Progenitor cell of endocrine pancreas (in vitro differentiated cells): ENCODE results near the gene ANAPC10. TPM values are rescaled to one million over a fixed set of nuclear protein-coding genes. Genes with fewer than 3 reads are reported as not detected.

Source experiments
- DNase-seq: peaks from one replicate; pipeline ENCODE4 v3.0.0; 2021; ENCODE audit warnings: low spot score; ENCODE audit not compliant: unreplicated experiment
- H3K27ac Mint-ChIP-seq: 2 replicates; pipeline ENCODE4 v1.8.0; 2021; ENCODE audit warnings: mild to moderate bottlenecking, moderate library complexity, mixed read lengths
- H3K27me3 Mint-ChIP-seq: 2 replicates; pipeline ENCODE4 v1.8.0; 2021; ENCODE audit warnings: mixed read lengths
- H3K36me3 Mint-ChIP-seq: 2 replicates; pipeline ENCODE4 v1.8.0; 2022; ENCODE audit warnings: mixed read lengths; ENCODE audit not compliant: insufficient read depth
- H3K4me1 Mint-ChIP-seq: 2 replicates; pipeline ENCODE4 v1.8.0; 2021; ENCODE audit warnings: low read depth, mixed read lengths
- H3K4me3 Mint-ChIP-seq: 2 replicates; pipeline ENCODE4 v1.8.0; 2021; ENCODE audit warnings: low read depth, mild to moderate bottlenecking, moderate library complexity, mixed read lengths
- H3K9me3 Mint-ChIP-seq: 2 replicates; pipeline ENCODE4 v1.8.0; 2021; ENCODE audit warnings: low read depth, mixed read lengths
- total RNA-seq: library from RNA; stranded (reverse); gene quantifications from 2 replicates; pipeline ENCODE4 v1.2.1, GENCODE V29; 2021
- TF ChIP-seq, protein P1 (sequence below): fragments of 200-600 bp; sonication (generic); IDR thresholded peaks from one replicate; pipeline ENCODE4 v1.5.0; 2021; ENCODE audit warnings: antibody characterized with exemption, mild to moderate bottlenecking; ENCODE audit not compliant: unreplicated experiment

The ANAPC10 gene
- total RNA-seq, 1 donor from 2014 or later: 22.5 TPM

DNA sequence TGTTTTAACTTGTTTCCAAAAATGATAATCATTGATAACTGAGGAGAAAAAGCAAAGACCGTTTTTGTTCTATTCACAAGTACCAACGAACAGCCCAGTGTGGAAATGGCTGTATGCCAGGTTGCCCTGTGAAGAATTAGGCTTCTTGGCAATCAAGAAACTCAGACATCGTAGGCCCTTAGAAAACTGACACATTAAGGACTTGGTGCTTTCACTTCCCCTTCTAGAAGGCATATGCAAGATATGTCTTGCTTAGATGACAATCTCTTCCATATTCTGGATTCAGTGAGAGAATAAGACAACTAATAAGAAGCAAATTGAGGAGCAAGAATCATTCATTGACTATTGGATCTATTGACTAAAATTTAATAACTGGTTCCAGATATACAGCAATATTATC lies 56.6 kb downstream of the ANAPC10 start:
- Mint-ChIP-seq H3K9me3 (no peaks in the 10 kb centered on the region), H3K27ac (no peak overlapping the region), H3K4me1 (no peaks in the 10 kb centered on the region), H3K36me3 (peaks cover 2% of the 10 kb centered on the region), H3K27me3 (no peaks in the 10 kb centered on the region), H3K4me3 (no peak overlapping the region)
- DNase-seq: no peak
- TF ChIP-seq, protein P1, sequence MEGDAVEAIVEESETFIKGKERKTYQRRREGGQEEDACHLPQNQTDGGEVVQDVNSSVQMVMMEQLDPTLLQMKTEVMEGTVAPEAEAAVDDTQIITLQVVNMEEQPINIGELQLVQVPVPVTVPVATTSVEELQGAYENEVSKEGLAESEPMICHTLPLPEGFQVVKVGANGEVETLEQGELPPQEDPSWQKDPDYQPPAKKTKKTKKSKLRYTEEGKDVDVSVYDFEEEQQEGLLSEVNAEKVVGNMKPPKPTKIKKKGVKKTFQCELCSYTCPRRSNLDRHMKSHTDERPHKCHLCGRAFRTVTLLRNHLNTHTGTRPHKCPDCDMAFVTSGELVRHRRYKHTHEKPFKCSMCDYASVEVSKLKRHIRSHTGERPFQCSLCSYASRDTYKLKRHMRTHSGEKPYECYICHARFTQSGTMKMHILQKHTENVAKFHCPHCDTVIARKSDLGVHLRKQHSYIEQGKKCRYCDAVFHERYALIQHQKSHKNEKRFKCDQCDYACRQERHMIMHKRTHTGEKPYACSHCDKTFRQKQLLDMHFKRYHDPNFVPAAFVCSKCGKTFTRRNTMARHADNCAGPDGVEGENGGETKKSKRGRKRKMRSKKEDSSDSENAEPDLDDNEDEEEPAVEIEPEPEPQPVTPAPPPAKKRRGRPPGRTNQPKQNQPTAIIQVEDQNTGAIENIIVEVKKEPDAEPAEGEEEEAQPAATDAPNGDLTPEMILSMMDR: no peak

DNA sequence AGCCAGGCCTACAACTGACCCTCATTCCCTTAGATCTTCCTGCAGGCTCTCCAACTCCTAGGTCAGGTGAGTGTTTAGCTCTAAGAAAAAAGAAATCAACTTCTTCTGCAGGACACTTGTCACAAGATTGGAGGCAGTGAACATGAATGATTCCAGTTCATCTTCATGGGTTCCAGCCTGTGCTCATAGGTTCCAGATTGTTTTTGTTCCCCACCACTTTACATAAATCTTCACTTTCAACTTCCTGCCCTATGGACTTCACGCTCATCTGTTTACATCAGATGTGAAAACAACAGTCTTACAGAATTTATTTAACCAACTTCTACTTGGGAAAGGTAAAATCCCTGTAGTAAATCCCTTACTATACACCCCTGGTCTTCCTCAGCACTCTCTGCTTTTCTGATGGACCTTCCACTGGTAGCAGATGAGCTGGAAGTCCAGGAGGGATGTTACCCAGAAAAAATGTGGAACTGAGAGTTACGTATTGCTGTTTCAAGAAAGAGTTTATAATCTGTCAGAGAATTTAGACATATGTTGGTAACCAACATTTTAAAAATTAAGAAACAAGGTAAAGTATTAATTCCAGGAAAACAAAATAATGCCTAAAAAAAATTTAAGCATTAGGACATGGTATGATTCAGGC lies 62.4 kb downstream of the ANAPC10 start:
- Mint-ChIP-seq H3K27me3 (no peaks in the 10 kb centered on the region), H3K36me3 (peaks cover 22% of the 10 kb centered on the region), H3K4me3 (no peak overlapping the region), H3K4me1 (no peaks in the 10 kb centered on the region), H3K27ac (no peak overlapping the region), H3K9me3 (no peaks in the 10 kb centered on the region)
- TF ChIP-seq, protein P1: no peak
- DNase-seq: no peak

DNA sequence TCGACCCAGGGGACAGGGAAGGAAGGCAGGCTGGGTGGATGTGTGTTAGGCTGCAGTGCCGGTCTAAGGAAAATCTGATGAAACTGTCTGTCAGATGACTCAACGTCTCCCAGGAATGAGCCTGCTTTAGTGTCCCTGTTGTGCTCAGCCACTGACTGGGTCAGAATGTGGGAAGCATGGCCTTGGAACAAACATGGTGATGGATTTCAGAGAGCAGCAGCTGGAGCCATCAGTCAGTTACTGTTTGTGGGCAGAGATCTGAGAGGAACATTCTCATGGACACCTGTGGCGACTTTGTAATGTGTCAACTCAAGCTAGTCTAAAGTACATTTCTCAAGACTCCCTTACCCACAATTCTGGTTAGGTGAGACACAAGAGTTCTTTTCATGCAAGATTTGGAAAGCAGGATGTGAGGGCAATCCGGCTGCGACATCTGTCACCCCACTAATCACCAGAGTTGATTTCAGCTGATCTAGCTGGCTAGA lies 63.2 kb downstream of the ANAPC10 start:
- TF ChIP-seq, protein P1: no peak
- Mint-ChIP-seq H3K27me3 (no peaks in the 10 kb centered on the region), H3K4me3 (no peak overlapping the region), H3K27ac (peak overlapping the region; percentile 1), H3K36me3 (peaks cover 21% of the 10 kb centered on the region), H3K9me3 (no peaks in the 10 kb centered on the region), H3K4me1 (no peaks in the 10 kb centered on the region)
- no peak for DNase-seq

DNA sequence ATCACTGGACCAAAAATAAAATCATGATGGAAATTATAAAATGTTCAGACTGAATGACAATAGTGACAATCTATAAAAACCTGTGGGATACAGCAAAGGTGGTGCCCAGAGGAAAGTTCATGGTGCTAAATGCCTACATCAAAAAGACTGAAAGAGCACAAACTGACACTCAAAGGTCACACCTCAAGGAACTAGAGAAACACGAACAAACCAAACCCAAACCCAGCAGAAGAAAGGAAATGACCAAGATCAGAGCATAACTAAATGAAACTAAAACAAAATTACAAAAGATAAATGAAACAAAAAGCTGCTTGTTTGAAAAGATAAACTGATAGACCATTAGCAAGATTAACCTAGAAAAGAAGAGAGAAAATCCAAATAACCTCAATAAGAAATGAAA lies 78.7 kb downstream of the ANAPC10 start:
- no peaks in the 10 kb centered on the region for H3K27me3 Mint-ChIP-seq
- no peaks in the 10 kb centered on the region for H3K4me1 Mint-ChIP-seq
- no peak overlapping the region for H3K4me3 Mint-ChIP-seq
- peaks cover 55% of the 10 kb centered on the region for H3K9me3 Mint-ChIP-seq
- TF ChIP-seq, protein P1: no peak
- peaks cover 62% of the 10 kb centered on the region for H3K36me3 Mint-ChIP-seq
- no peak for DNase-seq
- no peak overlapping the region for H3K27ac Mint-ChIP-seq

DNA sequence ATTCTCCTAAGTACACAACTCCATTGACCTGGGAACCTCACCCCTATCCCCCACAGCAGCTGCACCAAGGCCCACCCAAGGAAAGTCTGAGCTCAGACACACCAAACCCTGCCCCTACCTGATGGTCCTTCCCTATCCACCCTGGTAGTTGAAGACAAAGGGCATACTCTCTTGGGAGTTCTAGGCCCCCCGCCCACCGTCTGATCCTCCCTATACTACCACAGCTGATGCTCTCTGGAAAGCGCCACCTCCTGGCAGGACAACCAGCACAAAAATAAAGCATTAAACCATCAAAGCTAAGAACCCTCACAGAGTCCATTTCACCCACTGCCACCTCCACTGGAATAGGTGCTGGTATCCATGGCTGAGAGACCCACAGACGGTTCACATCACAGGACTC lies 83.6 kb downstream of the ANAPC10 start:
- peaks cover 2% of the 10 kb centered on the region for H3K4me1 Mint-ChIP-seq
- no peak overlapping the region for H3K4me3 Mint-ChIP-seq
- H3K36me3 Mint-ChIP-seq: peaks cover 34% of the 10 kb centered on the region
- H3K9me3 Mint-ChIP-seq: peaks cover 25% of the 10 kb centered on the region
- H3K27me3 Mint-ChIP-seq: no peaks in the 10 kb centered on the region
- TF ChIP-seq, protein P1: no peak
- H3K27ac Mint-ChIP-seq: no peak overlapping the region
- no peak for DNase-seq
